SK-N-SH (cell line): ENCODE data around the gene CFAP58. TPM values are rescaled to one million over a fixed set of nuclear protein-coding genes. Genes with fewer than 3 reads are reported as not detected.

Experiments used
- CTCF ChIA-PET: fragments of 300-600, 350-600 bp; formaldehyde crosslinking; extraction: SDS; loops from one replicate; lab custom pipeline; 2021; lab: Yijun Ruan, JAX
- POLR2A ChIA-PET: fragments of 350-600 bp; sonication (Branson Sonifier 250); formaldehyde crosslinking; extraction: SDS; loops from one replicate; lab custom pipeline; 2020; ENCODE audit warnings: antibody characterized with exemption, inconsistent platforms; lab: Yijun Ruan, JAX
- DNase-seq: peaks from one replicate; pipeline ENCODE4 v3.0.0; 2012
- H2AFZ ChIP-seq: fragments of 200-600 bp; sonication (generic); 2 replicates; pipeline ENCODE4 v1.8.1; 2016; ENCODE audit warnings: antibody characterized with exemption, mild to moderate bottlenecking, low read depth
- H3F3A ChIP-seq: fragments of 200-600 bp; sonication (generic); replicated peaks from 2 replicates; pipeline ENCODE3; 2016; ENCODE audit warnings: antibody characterized with exemption, mild to moderate bottlenecking; ENCODE audit not compliant: insufficient read depth
- H3K27ac ChIP-seq, 2 experiments: fragments of 200-500 bp in 1 of 2; fragments of 200-600 bp in 1 of 2; sonication (Bioruptor generic) in 1 of 2; sonication (generic), shearing (Covaris generic) in 1 of 2; 2 replicates each; pipeline versions ENCODE4 v1.5.1 to v1.6.1; 2014 to 2016; ENCODE audit warnings: low read depth in 2 of 2, inconsistent platforms in 1 of 2, low read length in 1 of 2, mild to moderate bottlenecking in 1 of 2, mixed read lengths in 1 of 2
- H3K27me3 ChIP-seq: fragments of 200-600 bp; sonication (generic), shearing (Covaris generic); 2 replicates; pipeline ENCODE4 v1.6.1; 2016; ENCODE audit warnings: mixed run types; ENCODE audit not compliant: insufficient read depth
- H3K36me3 ChIP-seq, 2 experiments: fragments of 200-500 bp in 1 of 2; fragments of 200-600 bp in 1 of 2; sonication (Bioruptor generic) in 1 of 2; sonication (generic) in 1 of 2; replicated peaks in 1 of 2; 2 replicates each; pipeline versions ENCODE3 to v1.5.1; 2014 to 2016; ENCODE audit warnings: low read length in 1 of 2, mild to moderate bottlenecking in 1 of 2; ENCODE audit not compliant: insufficient read depth in 2 of 2, control insufficient read depth in 1 of 2
- H3K4me1 ChIP-seq, 2 experiments: fragments of 200-500 bp in 1 of 2; fragments of 200-600 bp in 1 of 2; sonication (Bioruptor generic) in 1 of 2; sonication (generic), shearing (Covaris generic) in 1 of 2; 2 replicates each; pipeline versions ENCODE4 v1.5.1 to v1.6.1; 2014 to 2016; ENCODE audit warnings: low read depth in 1 of 2, low read length in 1 of 2, mixed run types in 1 of 2; ENCODE audit not compliant: insufficient read depth in 2 of 2, control insufficient read depth in 1 of 2
- H3K4me2 ChIP-seq: fragments of 200-600 bp; sonication (generic), shearing (Covaris generic); 2 replicates; pipeline ENCODE4 v1.6.1; 2017; ENCODE audit warnings: mixed run types
- H3K4me3 ChIP-seq, 2 experiments: fragments of 200-500 bp in 1 of 2; fragments of 200-600 bp in 1 of 2; sonication (Bioruptor generic) in 1 of 2; sonication (generic), shearing (Covaris generic) in 1 of 2; 2 replicates each; pipeline versions ENCODE4 v1.5.1 to v1.8.1; 2014 to 2016; ENCODE audit warnings: low read depth in 2 of 2, inconsistent platforms in 1 of 2, low read length in 1 of 2, mild to moderate bottlenecking in 1 of 2, mixed read lengths in 1 of 2, moderate library complexity in 1 of 2
- H3K79me2 ChIP-seq: fragments of 200-600 bp; sonication (generic); 2 replicates; pipeline ENCODE4 v1.8.1; 2017; ENCODE audit warnings: mild to moderate bottlenecking; ENCODE audit not compliant: insufficient read depth
- H3K9ac ChIP-seq: fragments of 200-600 bp; sonication (generic); 2 replicates; pipeline ENCODE4 v1.6.1; 2017; ENCODE audit warnings: mixed run types
- H3K9me2 ChIP-seq: fragments of 200-600 bp; sonication (generic); 2 replicates; pipeline ENCODE4 v1.6.1; 2017; ENCODE audit warnings: mixed run types
- H3K9me3 ChIP-seq: fragments of 200-600 bp; sonication (generic); 2 replicates; pipeline ENCODE4 v1.6.1; 2017; ENCODE audit warnings: mixed run types, mild to moderate bottlenecking, moderate library complexity
- H4K20me1 ChIP-seq: fragments of 200-600 bp; sonication (generic); 2 replicates; pipeline ENCODE4 v1.6.1; 2017; ENCODE audit warnings: mild to moderate bottlenecking, mixed run types; ENCODE audit not compliant: insufficient read depth
- CHD2 ChIP-seq: fragments of 150-350 bp; IDR thresholded peaks from 2 replicates; pipeline ENCODE4 v1.6.1; 2018; ENCODE audit warnings: low read length; ENCODE audit not compliant: partially characterized antibody
- EP300 ChIP-seq, 2 experiments: IDR thresholded peaks; 2 replicates each; pipeline versions ENCODE4 v1.4.0 to v1.6.1; 2012; ENCODE audit warnings: borderline replicate concordance in 1 of 2, low read depth in 1 of 2, low read length in 1 of 2
- EZH2phosphoT487 ChIP-seq: fragments of 200-600 bp; sonication (generic); IDR thresholded peaks from 2 replicates; pipeline ENCODE4 v1.6.1; 2017; ENCODE audit warnings: low read depth, mixed run types, mild to moderate bottlenecking, antibody characterized with exemption, moderate library complexity, borderline replicate concordance
- FOSL2 ChIP-seq: IDR thresholded peaks from 2 replicates; pipeline ENCODE4 v1.4.0; 2012; ENCODE audit warnings: low read depth, mild to moderate bottlenecking, moderate library complexity, borderline replicate concordance
- FOXM1 ChIP-seq: IDR thresholded peaks from 2 replicates; pipeline ENCODE4 v1.4.0; 2012; ENCODE audit warnings: low read depth, mild to moderate bottlenecking
- GABPA ChIP-seq: IDR thresholded peaks from 2 replicates; pipeline ENCODE4 v1.4.0; 2012; ENCODE audit warnings: low read depth, mild to moderate bottlenecking
- GATA2 ChIP-seq: sonication (generic); formaldehyde crosslinking; IDR thresholded peaks from 2 replicates; pipeline ENCODE4 v1.5.0; 2020; ENCODE audit warnings: mild to moderate bottlenecking, missing genetic modification reagents
- IRF3 ChIP-seq: fragments of 150-350 bp; IDR thresholded peaks from 2 replicates; pipeline ENCODE4 v1.6.1; 2016; ENCODE audit warnings: mild to moderate bottlenecking, low read depth, low read length
- MAX ChIP-seq: IDR thresholded peaks from 2 replicates; pipeline ENCODE4 v1.4.0; 2012; ENCODE audit warnings: low read depth
- NRF1 ChIP-seq: IDR thresholded peaks from 2 replicates; pipeline ENCODE4 v1.6.1; 2012; ENCODE audit warnings: low read depth, mild to moderate bottlenecking, low read length
- PBX3 ChIP-seq: IDR thresholded peaks from 2 replicates; pipeline ENCODE4; 2012
- POLR2AphosphoS5 ChIP-seq: IDR thresholded peaks from 2 replicates; pipeline ENCODE4 v1.6.1; 2012; ENCODE audit warnings: low read depth, low read length
- RAD21 ChIP-seq: IDR thresholded peaks from 2 replicates; pipeline ENCODE4 v1.6.1; 2012; ENCODE audit warnings: mild to moderate bottlenecking, low read length
- RCOR1 ChIP-seq: fragments of 150-350 bp; IDR thresholded peaks from 2 replicates; pipeline ENCODE4 v1.6.1; 2017; ENCODE audit warnings: antibody characterized with exemption, low read length
- REST ChIP-seq: IDR thresholded peaks from 2 replicates; pipeline ENCODE4 v1.6.1; 2012; ENCODE audit warnings: mild to moderate bottlenecking, low read depth, low read length, moderate library complexity
- SIN3A ChIP-seq: IDR thresholded peaks from 2 replicates; pipeline ENCODE4 v1.6.1; 2012; ENCODE audit warnings: low read depth, mild to moderate bottlenecking, low read length, moderate library complexity, borderline replicate concordance
- TAF1 ChIP-seq: IDR thresholded peaks from 2 replicates; pipeline ENCODE4 v1.6.1; 2012; ENCODE audit warnings: low read depth, mild to moderate bottlenecking, low read length, moderate library complexity, borderline replicate concordance
- TCF12 ChIP-seq: IDR thresholded peaks from 2 replicates; pipeline ENCODE4 v1.4.0; 2012
- USF2 ChIP-seq: fragments of 150-350 bp; IDR thresholded peaks from 2 replicates; pipeline ENCODE4 v1.6.1; 2017; ENCODE audit warnings: antibody characterized with exemption, low read length, low read depth, borderline replicate concordance
- YY1 ChIP-seq: IDR thresholded peaks from 2 replicates; pipeline ENCODE4 v1.4.0; 2012; ENCODE audit warnings: low read depth, mild to moderate bottlenecking
- WGBS: methylation state at CpG from one replicate; pipeline ENCODE4 v1.1.6; 2017; ENCODE audit warnings: low lambda C conversion rate; 5-methylcytosine and 5-hydroxymethylcytosine counted together
- polyA plus RNA-seq, 3 experiments: library from polyadenylated mRNA; depleted of rRNA; stranded (reverse); fragments of >200 nt; gene quantifications; 2 replicates each; pipeline ENCODE4 v1.2.3, GENCODE V29; 2012

The CFAP58 gene
- polyA plus RNA-seq, 1 of the 3 experiments (the other 2 are of a cell fraction): 0.38 TPM

GRCh38 chr10:104447906-104448305 lies 94.3 kb downstream of the CFAP58 start:
- H3K4me1 ChIP-seq: peaks cover 0 to 20% of the 10 kb centered on the region in 2 experiments; a peak in 1 of 4 replicates
- TF ChIP-seq GATA2 (no peak), NRF1 (no peak), GABPA (no peak), FOSL2 (no peak)
- DNase-seq: no peak
- H3K27ac ChIP-seq: peak overlapping the region in 1 of 2 experiments; percentile 12; a peak in 1 of 4 replicates
- H2AFZ ChIP-seq: no peak overlapping the region
- no peak overlapping the region for H3K4me3 ChIP-seq
- H3K4me2 ChIP-seq: no peak overlapping the region
- 64% methylated on average over 3 of the region's 3 CpGs for WGBS
- no peaks in the 10 kb centered on the region for H3K27me3 ChIP-seq
- H3F3A ChIP-seq: peaks cover 13% of the 10 kb centered on the region
- CTCF ChIA-PET: interaction anchor here (1.4 kb wide), 1 partner anchor 17 kb away, joined by 3 read pairs; no protein-coding TSS in a partner anchor
- H3K9me3 ChIP-seq: no peaks in the 10 kb centered on the region
- H4K20me1 ChIP-seq: no peaks in the 10 kb centered on the region
- H3K9ac ChIP-seq: no peak overlapping the region
- POLR2A ChIA-PET: no interaction called here
- no peaks in the 10 kb centered on the region for H3K79me2 ChIP-seq
- no peaks in the 10 kb centered on the region for H3K36me3 ChIP-seq
- H3K9me2 ChIP-seq: no peaks in the 10 kb centered on the region

GRCh38 chr10:104449391-104449790 lies 95.8 kb downstream of the CFAP58 start:
- POLR2A ChIA-PET: no interaction called here
- Histone ChIP-seq H3F3A (peaks cover 13% of the 10 kb centered on the region), H4K20me1 (no peaks in the 10 kb centered on the region), H3K4me3 (no peak overlapping the region), H3K27me3 (no peaks in the 10 kb centered on the region), H3K9me3 (no peaks in the 10 kb centered on the region), H3K9ac (peak overlapping the region; percentile 45), H3K4me1 (peaks cover 0 to 20% of the 10 kb centered on the region in 2 experiments; a peak in 1 of 4 replicates), H2AFZ (peak overlapping the region; percentile 20; the same call in 1 of the 2 replicates), H3K4me2 (peak overlapping the region; percentile 45), H3K27ac (peak overlapping the region in 1 of 2 experiments; percentile 62; a peak in 2 of 4 replicates), H3K36me3 (no peaks in the 10 kb centered on the region), H3K9me2 (no peaks in the 10 kb centered on the region), H3K79me2 (no peaks in the 10 kb centered on the region)
- WGBS: 47% methylated on average over 3 of the region's 3 CpGs
- CTCF ChIA-PET: interaction anchor here (1.0 to 1.4 kb wide), 2 partner anchors 16 to 26 kb away, joined by 3 read pairs; no protein-coding TSS in a partner anchor
- no peak for DNase-seq
- TF ChIP-seq FOSL2 (peak; percentile 77; the same call in 1 of the 2 replicates), EP300 (IDR thresholded peaks at IDR 0.05; ENCODE audit: borderline replicate concordance in 1 of 2, low read depth in 1 of 2, low read length in 1 of 2) (peak in 1 of 2 experiments; percentile 54; a peak in 1 of 4 replicates), EZH2phosphoT487 (no peak), IRF3 (no peak), PBX3 (peak; percentile 68), GABPA (no peak), GATA2 (no peak), SIN3A (no peak), NRF1 (no peak), YY1 (no peak), TCF12 (peak; percentile 62), POLR2AphosphoS5 (no peak; the same call in 1 of the 2 replicates), MAX (no peak), REST (no peak), RCOR1 (no peak), USF2 (no peak), TAF1 (no peak), RAD21 (no peak), FOXM1 (no peak), CHD2 (no peak)
